OCI-LY3 (cell line): ENCODE results near the gene NCR2.

Experiments
- EZH2phosphoT487 ChIP-seq: fragments of 200-600 bp; shearing (Covaris generic); IDR thresholded peaks from 2 replicates; pipeline ENCODE4 v1.6.1; 2018; ENCODE audit warnings: antibody characterized with exemption, mixed run types, low read depth
- TF ChIP-seq, protein P1 (sequence below): fragments of 200-600, 300-600 bp; sonication (generic); IDR thresholded peaks from 2 replicates; pipeline ENCODE4 v1.5.1; 2014; ENCODE audit warnings: antibody characterized with exemption, low read length, low read depth

DNA sequence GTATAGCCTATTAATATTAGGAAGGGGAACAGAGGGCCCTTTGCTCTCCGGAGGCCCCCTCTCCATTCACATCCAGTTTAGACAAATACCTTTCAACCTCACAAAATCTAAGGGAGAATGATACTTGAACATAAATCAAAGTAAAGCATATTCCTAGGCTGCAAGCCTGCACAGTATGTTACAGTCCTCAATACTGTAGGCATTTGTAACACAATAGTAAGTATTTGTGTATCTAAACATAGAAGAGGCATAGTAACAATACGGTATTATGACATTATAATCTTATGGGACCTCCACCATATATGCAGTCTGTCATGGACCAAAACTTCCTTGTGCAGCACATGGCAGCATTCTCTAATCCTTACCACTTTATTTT, 46.7 kb upstream of the NCR2 start:
- TF ChIP-seq, protein P1, sequence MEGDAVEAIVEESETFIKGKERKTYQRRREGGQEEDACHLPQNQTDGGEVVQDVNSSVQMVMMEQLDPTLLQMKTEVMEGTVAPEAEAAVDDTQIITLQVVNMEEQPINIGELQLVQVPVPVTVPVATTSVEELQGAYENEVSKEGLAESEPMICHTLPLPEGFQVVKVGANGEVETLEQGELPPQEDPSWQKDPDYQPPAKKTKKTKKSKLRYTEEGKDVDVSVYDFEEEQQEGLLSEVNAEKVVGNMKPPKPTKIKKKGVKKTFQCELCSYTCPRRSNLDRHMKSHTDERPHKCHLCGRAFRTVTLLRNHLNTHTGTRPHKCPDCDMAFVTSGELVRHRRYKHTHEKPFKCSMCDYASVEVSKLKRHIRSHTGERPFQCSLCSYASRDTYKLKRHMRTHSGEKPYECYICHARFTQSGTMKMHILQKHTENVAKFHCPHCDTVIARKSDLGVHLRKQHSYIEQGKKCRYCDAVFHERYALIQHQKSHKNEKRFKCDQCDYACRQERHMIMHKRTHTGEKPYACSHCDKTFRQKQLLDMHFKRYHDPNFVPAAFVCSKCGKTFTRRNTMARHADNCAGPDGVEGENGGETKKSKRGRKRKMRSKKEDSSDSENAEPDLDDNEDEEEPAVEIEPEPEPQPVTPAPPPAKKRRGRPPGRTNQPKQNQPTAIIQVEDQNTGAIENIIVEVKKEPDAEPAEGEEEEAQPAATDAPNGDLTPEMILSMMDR = no peak
- no peak for TF ChIP-seq EZH2phosphoT487
